Measurements from ENCODE around the gene CEP295NL. TPM values are rescaled to one million over a fixed set of nuclear protein-coding genes. Genes with fewer than 3 reads are reported as not detected.
"Not testable (repeated sequence)": the region's sequence is repeated elsewhere in the genome, so short reads cannot be mapped to it uniquely, and the experiment has no call there.

The CEP295NL gene
- polyA plus RNA-seq, 4 donors = 0.09 to 0.34 (median 0.13) TPM

DNA sequence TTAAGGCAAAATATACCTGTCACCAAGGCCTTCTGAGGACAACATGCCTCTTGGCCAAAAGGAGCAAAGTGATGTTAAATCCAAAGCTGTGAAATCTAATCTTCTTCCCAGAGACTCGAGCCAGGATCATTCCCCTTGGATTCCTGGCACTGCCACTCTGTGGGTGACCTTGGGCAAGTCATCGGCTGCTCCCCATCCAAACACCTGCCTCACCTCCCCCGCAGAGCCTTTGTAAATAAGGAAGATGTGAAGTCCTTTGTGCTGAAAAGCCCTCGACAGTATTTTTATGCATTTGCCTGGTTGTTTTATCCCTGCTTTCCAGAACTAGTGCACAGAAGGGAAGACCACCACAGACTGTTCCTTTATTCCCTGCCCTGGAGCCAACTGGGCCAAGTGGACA, 5.4 kb upstream of the CEP295NL start:
- DNase-seq (ENCODE audit: low read depth in 4 of 4, low spot score in 3 of 4) = no peak

DNA sequence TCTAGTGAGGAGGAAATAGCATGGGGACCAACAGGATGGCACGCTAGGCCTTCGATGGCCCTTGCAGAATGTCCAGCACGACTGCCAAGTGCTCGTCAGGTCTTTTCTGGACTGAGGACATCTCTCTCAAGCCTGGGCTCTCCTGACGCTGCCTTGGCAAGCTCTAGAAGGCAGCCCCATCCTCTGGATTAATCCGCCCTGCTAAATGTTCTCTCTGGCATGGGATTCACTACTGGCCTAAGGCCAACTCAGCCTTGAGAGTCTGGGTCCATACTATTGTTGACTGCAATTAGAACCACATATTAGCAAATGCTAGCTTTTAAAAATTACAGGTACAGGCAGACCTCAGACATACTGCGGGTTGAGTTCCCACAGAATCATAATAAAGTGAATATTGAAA, 2.5 kb upstream of the CEP295NL start:
- no peak for DNase-seq (ENCODE audit: low read depth in 4 of 4, low spot score in 3 of 4)

DNA sequence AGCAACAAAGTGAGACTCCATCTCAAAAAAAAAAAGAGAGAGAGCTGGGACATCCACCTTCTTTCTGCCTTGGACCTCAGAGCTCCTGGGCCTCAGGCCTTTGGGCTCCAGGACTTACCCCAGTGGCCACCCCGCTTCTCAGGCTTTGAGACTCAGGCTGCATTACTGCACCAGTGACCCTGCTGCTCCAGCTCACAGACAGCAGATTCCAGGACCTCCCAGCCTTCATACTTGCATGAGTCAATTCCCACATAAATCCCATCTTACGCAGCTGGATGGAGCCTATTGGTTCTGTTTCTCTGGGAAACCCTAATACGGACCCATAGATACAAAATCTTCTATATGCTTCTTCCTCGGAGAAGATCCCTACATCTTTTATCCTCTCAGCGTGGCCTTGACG, 2.1 kb upstream of the CEP295NL start:
- no peak for DNase-seq (ENCODE audit: low read depth in 4 of 4, low spot score in 3 of 4)

DNA sequence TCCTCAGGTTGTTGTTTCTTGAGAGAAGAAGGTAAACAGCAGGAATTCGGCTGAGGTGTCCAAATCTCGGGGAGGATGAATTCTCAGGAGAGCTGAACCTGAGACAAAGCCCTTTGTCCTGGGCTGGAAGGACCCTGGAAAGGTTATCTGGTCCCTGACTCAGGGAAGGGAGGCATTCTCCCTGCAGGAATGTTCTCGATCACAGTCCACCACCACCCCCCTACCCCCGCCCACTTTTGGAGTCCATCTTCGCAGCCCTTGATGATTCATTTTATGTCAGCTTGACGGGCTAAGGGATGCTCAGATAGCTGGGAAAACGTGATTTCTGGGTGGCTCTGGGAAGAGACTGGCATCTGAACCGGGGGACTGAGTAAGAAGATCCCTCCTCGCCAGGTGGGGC, 1.4 kb upstream of the CEP295NL start:
- DNase-seq (ENCODE audit: low read depth in 4 of 4, low spot score in 3 of 4) = no peak

DNA sequence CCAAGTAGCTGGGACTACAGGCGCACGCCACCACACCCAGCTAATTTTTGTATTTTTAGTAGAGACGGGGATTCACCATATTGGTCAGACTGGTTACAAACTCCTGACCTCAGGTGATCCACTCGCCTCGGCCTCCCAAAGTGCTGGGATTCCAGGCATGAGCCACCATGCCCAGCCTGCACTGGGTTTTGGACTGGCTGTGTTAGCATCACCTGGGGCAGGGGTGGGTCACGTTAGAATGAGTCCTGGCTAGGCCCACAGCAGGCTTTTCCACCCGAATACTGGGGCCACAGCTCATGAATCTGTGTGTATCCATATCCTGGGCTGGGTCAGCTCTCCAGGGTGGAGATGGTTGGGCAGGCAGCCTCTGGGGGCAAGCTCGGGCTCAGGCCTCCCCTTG, 770 bp downstream of the CEP295NL start:
- DNase-seq (ENCODE audit: low read depth in 4 of 4, low spot score in 3 of 4) = not testable (repeated sequence)

DNA sequence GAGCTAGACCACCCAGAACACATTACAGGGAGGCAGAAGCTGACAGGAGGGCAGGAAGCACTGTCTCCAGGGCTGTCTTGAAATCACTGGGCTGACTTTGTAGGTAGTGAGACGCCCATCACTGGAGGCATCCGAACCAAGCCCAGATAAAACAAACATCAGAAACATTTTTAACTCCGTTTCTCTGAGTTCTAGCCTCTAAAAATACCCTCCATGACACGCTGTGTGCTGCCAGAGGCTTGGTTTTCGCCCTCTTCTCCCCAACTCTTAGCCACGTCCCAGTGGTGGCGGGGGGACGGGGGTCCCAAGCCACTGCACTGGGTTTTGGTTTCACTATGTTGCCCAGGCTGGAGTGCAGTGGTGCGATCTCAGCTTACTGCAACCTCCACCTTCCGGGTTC, 1.2 kb downstream of the CEP295NL start:
- DNase-seq (ENCODE audit: low read depth in 4 of 4, low spot score in 3 of 4) = no peak

DNA sequence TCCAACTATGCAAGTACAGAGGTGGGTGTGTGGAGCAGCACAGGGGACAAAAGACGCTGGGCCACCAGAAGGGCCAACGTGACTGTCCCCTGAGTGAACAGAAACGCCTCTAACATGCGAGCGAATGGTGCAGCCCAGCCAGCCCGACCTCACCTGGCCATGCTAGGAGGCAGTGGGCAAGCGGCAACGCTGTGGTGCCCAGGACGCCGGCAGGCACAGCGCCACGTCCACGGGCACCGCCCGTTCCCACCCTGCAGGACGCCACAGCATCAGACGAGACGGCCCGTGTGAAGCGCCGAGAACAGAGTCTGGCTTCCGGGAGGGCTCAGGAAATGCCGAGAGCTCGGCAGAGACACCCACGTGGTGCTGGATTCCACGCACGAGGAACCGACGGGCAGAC, 2.2 kb downstream of the CEP295NL start:
- DNase-seq (ENCODE audit: low read depth in 4 of 4, low spot score in 3 of 4) = no peak

DNA sequence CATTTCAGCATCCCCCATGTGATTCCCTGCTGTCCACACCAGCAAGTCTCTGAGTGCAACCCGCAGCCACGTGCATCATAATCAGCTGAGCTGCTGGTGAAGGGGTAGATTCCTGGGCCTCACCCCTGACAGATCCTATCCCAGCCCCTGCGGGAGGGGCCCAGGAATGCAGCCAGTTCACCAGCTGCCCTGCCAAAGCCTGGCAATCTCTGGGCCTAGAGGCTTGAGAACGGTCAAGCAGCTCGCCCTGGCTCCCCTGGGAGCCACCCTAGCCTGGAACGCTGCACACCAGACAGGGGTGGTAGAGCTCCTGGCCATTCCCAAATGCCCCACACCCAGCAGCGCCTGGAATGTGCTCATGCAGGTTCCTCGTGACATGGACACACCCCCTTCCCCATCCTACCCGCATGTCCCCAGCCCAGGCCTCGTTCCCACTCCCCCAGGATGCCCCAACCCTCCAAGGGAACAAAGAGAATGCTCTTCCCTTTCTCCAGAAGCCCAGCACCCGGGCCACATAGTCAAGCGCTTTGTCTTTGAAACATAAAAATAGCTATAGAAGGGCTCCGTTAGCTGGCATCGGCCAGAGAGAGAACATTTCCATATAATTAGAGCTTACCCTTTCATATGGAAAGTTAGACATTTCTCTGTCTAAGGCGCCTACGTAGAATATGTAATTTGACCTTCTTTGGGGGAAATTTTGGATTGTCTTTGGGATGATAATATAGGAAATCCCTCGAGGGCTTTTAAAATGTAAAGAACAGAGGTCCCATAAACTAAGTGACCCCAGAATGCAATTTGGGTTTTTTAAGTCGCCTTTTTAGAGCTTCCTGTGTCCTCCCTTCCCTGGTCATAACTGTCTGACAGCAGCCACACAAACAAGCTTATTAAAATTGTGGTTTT, 3.4 kb downstream of the CEP295NL start:
- DNase-seq (ENCODE audit: low read depth in 4 of 4, low spot score in 3 of 4) = no peak

DNA sequence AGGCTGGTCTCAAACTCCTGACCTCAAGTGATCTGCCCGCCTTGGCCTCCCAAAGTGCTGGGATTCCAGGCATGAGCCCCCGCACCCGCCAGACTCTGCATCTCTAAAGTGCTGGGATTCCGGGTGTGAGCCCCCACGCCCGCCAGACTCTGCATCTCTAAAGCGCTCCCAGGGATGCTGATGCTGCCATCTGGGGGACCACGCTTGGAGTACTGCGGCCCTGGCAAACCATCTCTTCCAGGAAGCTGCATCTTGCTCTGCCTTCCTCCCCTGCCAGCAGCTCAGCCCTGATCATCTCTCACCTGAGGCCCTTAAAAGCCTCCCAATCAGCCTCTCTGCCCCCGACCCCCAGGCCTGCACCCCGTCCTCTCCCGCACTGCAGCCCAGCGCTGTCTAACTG, 4.1 kb downstream of the CEP295NL start:
- DNase-seq (ENCODE audit: low read depth in 4 of 4, low spot score in 3 of 4) = no peak

DNA sequence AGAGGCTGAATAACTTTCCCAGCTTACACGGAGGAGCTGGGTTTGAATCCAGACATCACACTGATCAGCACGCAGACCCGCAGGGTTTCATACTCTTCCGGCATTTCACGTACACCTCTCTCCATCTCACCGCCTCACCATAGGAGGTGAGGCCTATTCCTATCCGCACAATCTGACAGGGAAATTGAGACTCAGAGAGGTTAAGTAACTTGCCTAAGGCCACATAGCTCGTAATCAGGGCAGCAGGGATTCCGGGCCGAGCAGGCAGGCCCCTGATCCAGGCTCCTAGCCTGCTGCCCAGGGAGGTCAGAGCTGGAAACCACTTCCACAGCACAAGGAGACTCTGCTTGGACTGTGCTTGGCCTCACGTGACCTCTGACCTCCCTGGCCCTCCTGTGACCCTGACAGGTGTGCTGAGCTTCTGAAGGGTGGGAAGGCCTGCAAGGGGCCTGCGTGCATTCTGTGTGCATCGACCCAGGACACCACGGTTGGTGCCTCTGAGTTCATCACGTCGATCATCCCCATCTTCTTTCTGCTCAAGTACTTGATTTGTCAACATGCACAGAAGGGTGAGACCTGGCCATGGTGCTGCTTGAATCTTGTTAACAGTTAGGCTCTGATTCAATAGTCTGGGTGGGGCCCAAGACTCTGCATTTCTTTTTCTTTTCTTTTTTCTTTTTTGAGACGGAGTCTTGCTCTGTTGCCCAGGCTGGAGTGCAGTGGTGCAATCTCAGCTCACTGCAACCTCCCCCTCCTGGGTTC, 4.7 kb downstream of the CEP295NL start:
- no peak for DNase-seq (ENCODE audit: low read depth in 4 of 4, low spot score in 3 of 4)

DNA sequence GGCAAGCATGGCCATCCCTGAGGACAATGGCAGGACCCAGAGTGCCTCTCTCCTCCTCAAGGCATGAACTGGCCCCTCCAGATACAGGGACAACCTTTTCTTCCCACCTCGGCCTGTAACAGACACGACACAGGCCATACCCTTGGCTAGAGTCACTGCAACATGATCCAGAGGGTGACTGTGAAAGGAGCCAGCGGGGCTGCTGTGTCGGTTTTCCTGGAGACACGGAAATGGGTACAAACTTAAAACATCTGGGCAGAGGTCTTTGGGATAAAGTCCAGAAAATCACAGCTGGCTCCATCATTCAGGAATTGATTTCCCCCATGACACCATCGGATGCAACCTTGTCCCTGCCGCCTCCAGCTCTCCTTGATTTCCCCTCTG, 5.3 kb downstream of the CEP295NL start:
- DNase-seq (ENCODE audit: low read depth in 4 of 4, low spot score in 3 of 4) = no peak

DNA sequence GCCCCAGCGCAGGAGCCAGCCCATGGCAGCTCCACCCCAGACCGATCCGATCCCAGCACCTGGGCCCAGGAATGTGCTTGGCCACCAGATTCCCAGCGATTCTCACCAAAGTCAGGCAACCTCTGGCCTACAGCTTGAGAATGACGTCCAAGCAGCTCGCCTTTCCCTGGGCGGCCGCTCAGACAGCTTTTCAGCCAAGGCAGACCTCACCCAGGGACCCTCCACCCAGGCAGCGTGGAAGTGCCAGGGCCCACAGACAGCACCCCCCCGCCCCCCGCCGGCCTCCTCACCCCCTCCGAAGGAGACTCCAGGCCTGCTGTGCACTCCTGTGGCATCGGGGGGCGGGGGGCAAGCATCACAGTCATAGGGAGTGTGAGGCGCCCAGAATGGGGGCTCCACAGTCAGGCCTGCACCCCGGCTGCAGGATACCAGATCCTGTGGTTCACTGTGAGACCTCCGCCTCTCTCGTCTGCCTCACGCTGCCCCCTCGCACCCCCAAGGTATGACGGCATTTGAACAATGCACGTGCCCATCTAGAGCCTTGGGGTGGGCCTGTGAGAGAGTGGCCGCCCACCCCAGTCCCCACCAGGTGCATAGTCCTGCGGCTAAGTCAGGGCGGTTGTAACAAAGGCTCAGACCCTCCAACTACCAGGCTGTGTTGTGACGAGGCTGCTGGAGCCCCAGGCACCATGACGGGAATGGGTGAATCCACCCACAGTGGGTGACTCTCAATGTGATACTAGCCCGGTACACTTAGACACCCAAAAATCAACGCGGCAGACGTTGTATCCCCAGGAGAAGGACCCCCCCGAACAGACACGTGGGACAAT, 6.0 kb downstream of the CEP295NL start:
- DNase-seq (ENCODE audit: low read depth in 4 of 4, low spot score in 3 of 4) = no peak

DNA sequence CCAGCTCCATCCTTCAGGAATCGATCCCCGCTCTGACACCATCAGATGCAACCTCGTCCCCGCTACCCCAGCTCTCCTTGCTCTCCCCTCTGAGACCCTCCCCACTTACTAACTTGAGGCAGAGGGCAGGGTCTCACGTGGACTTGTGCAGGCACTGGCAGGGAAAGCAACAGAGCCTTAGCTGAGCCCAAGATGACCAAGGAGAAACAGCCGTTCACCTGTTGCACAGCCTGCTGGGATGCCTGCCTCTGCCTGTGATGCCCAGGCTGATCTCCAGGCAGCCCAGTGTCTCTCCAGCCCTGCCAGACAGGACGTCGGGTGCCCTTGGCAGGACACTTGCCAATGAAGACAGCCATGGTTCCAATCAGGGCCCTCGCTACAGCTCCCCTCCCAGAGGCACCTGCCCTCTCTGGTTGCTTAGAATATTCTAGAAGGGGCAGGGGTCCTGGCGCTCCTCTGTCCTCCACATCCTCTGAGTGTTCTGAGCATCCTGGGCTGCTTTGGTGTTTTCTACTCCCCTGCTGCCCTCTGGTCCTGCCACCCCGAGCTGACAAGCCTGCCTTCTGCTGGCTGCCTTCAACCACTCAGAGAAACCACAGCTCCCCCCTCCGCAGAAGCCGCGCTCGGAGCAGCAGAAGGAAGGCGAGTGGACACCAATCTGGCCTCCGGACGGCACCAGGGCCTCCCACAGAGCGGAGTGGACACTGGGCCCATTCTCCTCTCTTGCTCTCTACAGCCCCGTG, 6.7 kb downstream of the CEP295NL start:
- DNase-seq (ENCODE audit: low read depth in 4 of 4, low spot score in 3 of 4) = no peak

DNA sequence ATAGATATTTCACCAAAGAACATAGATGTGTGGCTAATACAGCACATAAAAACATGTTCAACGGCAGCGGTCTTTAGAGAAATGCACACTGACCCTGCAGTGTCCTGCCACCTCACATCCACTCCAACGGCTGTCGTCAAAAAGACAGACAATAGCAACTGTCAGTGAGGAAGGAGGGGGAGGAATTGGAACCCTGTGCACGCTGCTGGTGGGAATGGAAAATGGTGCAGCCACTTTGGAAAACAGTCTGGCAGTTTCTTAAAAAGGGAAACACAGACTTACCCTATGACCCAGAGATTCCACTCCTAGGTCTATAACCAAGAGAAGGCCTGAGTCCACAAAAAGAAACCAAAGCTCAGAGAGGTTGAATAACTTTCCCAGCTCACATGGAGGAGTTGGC, 7.7 kb downstream of the CEP295NL start:
- no peak for DNase-seq (ENCODE audit: low read depth in 4 of 4, low spot score in 3 of 4)

DNA sequence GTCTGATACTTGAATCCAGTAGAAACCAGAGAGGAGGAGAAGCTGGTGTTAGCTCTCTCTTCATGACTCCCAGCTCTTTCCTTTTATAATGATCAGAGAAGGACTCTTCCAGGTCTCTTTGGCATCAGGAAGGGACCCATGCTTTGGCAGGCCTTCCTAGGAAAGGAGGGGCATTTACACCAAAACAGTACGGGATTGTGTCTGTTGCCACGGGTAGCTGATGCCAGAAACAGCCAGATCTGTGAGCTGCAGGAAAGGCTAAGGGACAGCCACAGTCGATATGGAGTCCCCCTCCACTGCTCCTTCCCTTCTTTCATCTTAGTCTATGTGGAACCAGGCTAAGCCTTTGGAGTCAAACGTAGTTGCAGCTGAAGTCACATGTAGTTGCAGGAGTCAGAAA, 9.3 kb downstream of the CEP295NL start:
- DNase-seq (ENCODE audit: low read depth in 4 of 4, low spot score in 3 of 4) = no peak

DNA sequence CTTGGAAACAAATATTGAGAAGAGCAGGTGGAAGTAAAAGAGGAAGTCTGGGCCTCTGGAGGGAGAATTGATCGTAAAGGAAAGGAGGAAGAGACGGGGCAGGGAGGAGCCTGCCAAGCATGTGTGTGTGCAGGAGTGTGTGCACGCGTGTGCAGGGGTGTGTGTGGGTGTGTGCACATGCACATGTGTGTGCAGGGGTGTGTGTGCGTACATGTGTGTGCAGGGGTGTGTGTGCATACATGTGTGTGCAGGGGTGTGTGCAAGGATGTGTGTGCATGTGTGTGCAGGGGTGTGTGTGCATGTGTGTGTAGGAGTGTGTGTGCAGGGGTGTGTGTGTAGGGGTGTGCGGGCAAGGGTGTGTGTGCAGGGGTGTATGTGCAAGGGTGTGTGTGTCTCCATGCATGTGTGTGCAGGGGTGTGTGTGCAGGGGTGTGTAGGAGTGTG, 10.0 kb downstream of the CEP295NL start:
- DNase-seq (ENCODE audit: low read depth in 4 of 4, low spot score in 3 of 4) = no peak

DNA sequence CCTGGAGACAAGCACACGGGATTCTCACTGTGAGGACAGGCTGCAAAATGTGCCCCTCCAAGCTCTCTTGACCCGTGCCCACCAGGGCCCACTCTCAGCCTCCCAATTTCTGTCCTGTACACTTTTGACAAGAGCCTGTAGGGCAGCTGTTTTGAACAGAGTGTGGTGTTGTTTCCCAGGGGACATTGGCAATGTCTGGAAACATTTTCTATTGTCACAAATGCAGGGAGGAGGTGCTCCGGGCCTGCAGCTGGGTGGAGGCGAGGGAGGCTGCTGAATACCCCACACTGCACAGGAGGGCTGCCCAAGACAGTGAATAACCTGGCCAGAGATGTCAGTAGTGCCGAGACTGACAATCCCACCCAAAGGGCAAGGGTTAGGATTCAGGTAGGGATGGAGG, 10.5 kb downstream of the CEP295NL start:
- no peak for DNase-seq (ENCODE audit: low read depth in 4 of 4, low spot score in 3 of 4)

DNA sequence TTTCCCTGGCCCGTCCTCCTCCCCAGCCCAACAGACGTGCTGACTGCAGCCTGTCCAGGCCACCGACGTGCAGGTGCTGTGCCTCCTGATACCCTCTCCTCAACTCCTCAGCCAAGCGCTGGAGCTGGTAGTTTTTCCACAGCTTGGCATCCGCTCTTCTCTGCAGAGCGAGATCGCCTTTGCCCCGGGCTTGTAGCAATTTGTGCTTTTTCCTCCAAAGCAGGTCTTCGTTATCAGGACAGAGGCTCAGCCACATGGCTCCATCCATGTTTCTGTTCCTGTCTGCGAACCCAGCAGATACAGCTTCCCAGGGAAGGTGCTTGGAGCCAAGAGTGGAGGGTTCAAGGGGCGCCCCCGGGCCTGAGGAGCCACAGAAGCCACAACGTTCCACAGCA, 10.9 kb downstream of the CEP295NL start:
- DNase-seq (ENCODE audit: low read depth in 4 of 4, low spot score in 3 of 4) = no peak

DNA sequence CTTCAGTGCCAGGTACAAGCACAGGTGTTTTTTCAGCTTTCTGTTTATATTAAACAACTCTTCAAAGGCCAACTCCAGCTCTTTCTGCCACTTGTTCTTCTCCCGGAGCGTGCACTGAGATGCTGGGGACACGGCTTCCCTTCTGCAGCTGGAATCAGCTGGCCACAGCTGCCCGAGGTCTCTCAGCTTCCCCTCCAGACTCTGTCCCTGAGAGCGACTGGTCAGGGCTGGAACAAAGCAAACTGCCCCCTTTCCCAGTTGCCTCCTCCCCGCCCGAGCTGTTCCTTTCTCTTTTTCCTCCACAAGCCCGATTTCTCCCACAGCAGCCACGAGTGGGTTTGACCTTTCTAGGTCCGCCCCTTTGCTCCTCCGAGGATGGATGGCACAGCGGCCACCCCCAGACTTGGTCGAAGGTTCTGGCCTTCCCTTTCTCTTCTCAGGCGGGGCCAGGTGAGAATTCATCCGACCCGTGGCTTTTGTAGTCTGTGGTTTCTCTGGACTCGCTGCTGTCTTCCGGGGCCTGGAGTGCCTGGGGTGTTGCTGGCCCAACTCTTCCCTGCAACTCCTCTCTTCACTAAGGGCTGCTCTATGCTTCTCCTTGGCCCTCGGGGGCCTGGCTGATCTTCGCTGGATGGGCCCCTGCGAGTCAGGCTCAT, 11.5 kb downstream of the CEP295NL start:
- no peak for DNase-seq (ENCODE audit: low read depth in 4 of 4, low spot score in 3 of 4)

DNA sequence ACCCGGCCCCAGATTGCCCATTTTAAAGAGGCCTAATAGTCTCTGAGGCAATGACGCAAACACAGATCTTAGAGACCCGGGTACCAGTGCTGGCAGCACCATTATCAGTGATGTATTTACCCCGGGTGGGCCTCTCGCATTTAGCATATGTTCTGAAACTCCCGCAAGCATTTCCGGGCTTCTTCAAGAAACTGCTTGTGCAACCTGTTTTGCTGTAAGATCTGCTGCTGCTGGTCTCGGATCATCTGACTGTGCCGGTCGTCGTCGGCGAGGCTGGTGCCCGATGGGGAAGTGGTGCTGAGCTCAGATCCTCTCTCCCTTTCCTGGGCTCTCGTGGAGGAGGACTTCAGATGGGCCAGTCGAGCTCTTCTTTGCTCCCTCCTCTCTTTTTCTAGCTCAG, 12.5 kb downstream of the CEP295NL start:
- no peak for DNase-seq (ENCODE audit: low read depth in 4 of 4, low spot score in 3 of 4)
